Sigmoid colon (tissue), 4 donors: ENCODE results near the gene SUOX.

Experiments
- POLR2A ChIP-seq, 2 donors: fragments of 450-650 bp; IDR thresholded peaks; one replicate each; pipeline ENCODE4 v1.6.1; 2016; ENCODE audit warnings: antibody characterized with exemption in 2 of 2, mild to moderate bottlenecking in 2 of 2, moderate library complexity in 2 of 2
- POLR2AphosphoS5 ChIP-seq, 4 donors: sonication (generic); formaldehyde crosslinking; IDR thresholded peaks; one replicate each; pipeline ENCODE4 v1.6.1; 2017; ENCODE audit warnings: antibody characterized with exemption in 4 of 4
- TF ChIP-seq, protein P1 (sequence below), 4 experiments: fragments of 450-650 bp in 3 of 4; fragments of 200-600 bp in 1 of 4; IDR thresholded peaks; one replicate each; pipeline ENCODE4 v1.5.1; 2016 to 2019; ENCODE audit warnings: antibody characterized with exemption in 4 of 4, mild to moderate bottlenecking in 3 of 4, moderate library complexity in 2 of 4

DNA sequence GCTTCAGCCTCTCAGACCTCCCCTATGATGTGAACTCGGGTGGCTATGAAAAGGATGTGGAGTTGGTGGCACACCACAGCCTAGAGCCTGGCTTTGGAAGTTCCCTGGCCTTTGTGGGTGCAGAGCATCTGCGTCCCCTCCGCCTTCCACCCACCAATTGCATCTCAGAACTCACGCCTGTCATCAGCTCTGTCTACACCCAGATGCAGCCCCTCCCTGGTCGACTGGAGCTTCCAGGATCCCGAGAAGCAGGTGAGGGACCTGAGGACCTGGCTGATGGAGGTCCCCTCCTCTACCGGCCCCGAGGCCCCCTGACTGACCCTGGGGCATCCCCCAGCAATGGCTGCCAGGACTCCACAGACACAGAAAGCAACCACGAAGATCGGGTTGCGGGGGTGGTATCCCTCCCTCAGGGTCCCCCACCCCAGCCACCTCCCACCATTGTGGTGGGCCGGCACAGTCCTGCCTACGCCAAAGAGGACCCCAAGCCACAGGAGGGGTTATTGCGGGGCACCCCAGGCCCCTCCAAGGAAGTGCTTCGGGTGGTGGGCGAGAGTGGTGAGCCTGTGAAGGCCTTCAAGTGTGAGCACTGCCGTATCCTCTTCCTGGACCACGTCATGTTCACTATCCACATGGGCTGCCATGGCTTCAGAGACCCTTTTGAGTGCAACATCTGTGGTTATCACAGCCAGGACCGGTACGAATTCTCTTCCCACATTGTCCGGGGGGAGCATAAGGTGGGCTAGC lies 37.7 kb downstream of the SUOX start:
- TF ChIP-seq, protein P1, sequence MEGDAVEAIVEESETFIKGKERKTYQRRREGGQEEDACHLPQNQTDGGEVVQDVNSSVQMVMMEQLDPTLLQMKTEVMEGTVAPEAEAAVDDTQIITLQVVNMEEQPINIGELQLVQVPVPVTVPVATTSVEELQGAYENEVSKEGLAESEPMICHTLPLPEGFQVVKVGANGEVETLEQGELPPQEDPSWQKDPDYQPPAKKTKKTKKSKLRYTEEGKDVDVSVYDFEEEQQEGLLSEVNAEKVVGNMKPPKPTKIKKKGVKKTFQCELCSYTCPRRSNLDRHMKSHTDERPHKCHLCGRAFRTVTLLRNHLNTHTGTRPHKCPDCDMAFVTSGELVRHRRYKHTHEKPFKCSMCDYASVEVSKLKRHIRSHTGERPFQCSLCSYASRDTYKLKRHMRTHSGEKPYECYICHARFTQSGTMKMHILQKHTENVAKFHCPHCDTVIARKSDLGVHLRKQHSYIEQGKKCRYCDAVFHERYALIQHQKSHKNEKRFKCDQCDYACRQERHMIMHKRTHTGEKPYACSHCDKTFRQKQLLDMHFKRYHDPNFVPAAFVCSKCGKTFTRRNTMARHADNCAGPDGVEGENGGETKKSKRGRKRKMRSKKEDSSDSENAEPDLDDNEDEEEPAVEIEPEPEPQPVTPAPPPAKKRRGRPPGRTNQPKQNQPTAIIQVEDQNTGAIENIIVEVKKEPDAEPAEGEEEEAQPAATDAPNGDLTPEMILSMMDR (IDR thresholded peaks at IDR 0.05): no peak
- TF ChIP-seq POLR2A (IDR thresholded peaks at IDR 0.05) (no peak), POLR2AphosphoS5 (IDR thresholded peaks at IDR 0.05) (no peak)
